Neuronal stem cell (in vitro differentiated cells): Measurements from ENCODE around the gene ALG9.

Experiments
- DNase-seq: peaks from one replicate; pipeline ENCODE4 v3.0.0-alpha.2; 2013; ENCODE audit warnings: low spot score
- H2AFZ ChIP-seq: one replicate; pipeline ENCODE4 v1.6.1; 2013; ENCODE audit warnings: mild to moderate bottlenecking, low read length, inconsistent platforms
- H2AK5ac ChIP-seq: 2 replicates; pipeline ENCODE4 v1.6.1; 2013; ENCODE audit warnings: low read depth, mild to moderate bottlenecking, inconsistent platforms, low read length, moderate library complexity, mixed read lengths
- H2BK120ac ChIP-seq: 2 replicates; pipeline ENCODE4 v1.6.1; 2013; ENCODE audit warnings: low read depth, mild to moderate bottlenecking, inconsistent platforms, low read length, moderate library complexity, mixed read lengths
- H2BK12ac ChIP-seq: one replicate; pipeline ENCODE4 v1.6.1; 2013; ENCODE audit warnings: low read length, inconsistent platforms
- H2BK15ac ChIP-seq: 2 replicates; pipeline ENCODE4 v1.6.1; 2013; ENCODE audit warnings: mild to moderate bottlenecking, low read length, inconsistent platforms, mixed read lengths
- H2BK5ac ChIP-seq: one replicate; pipeline ENCODE4 v1.6.1; 2013; ENCODE audit warnings: inconsistent platforms, mild to moderate bottlenecking, low read length, moderate library complexity
- H3K14ac ChIP-seq: one replicate; pipeline ENCODE4 v1.6.1; 2013; ENCODE audit warnings: low read length, inconsistent platforms
- H3K18ac ChIP-seq: 2 replicates; pipeline ENCODE4 v1.6.1; 2013; ENCODE audit warnings: low read length, inconsistent platforms
- H3K23ac ChIP-seq: 2 replicates; pipeline ENCODE4 v1.6.1; 2013; ENCODE audit warnings: low read depth, mild to moderate bottlenecking, mixed read lengths, low read length, inconsistent platforms; ENCODE audit not compliant: poor library complexity
- H3K27ac ChIP-seq: replicated peaks from 3 replicates; pipeline ENCODE4 v1.5.1; 2013; ENCODE audit warnings: low read length, inconsistent platforms
- H3K27me3 ChIP-seq, 3 experiments: 2 replicates each; pipeline ENCODE4 v1.6.1; 2013; ENCODE audit warnings: low read length in 3 of 3, mild to moderate bottlenecking in 2 of 3, inconsistent platforms in 1 of 3, low read depth in 1 of 3, mixed read lengths in 1 of 3, moderate library complexity in 1 of 3; ENCODE audit not compliant: control insufficient read depth in 3 of 3, insufficient read depth in 3 of 3
- H3K36me3 ChIP-seq, 2 donors: replicated peaks in 1 of 2; 2 replicates each; pipeline ENCODE4 v1.6.1; 2013; ENCODE audit warnings: low read length in 2 of 2; ENCODE audit not compliant: control insufficient read depth in 2 of 2, insufficient read depth in 2 of 2
- H3K4ac ChIP-seq: 2 replicates; pipeline ENCODE4 v1.6.1; 2013; ENCODE audit warnings: inconsistent platforms, mild to moderate bottlenecking, low read length, moderate library complexity
- H3K4me1 ChIP-seq, 2 donors: 1 replicate in 1 of 2; 2 replicates in 1 of 2; pipeline ENCODE4 v1.6.1; 2013; ENCODE audit warnings: low read length in 2 of 2, low read depth in 1 of 2; ENCODE audit not compliant: control insufficient read depth in 2 of 2, insufficient read depth in 1 of 2
- H3K4me2 ChIP-seq: one replicate; pipeline ENCODE4 v1.6.1; 2013; ENCODE audit warnings: mild to moderate bottlenecking, low read length, inconsistent platforms; ENCODE audit not compliant: insufficient read depth, poor library complexity, severe bottlenecking
- H3K4me3 ChIP-seq, 2 donors: 2 replicates each; pipeline ENCODE4 v1.5.1; 2013; ENCODE audit warnings: low read length in 2 of 2, mild to moderate bottlenecking in 2 of 2, inconsistent platforms in 1 of 2, moderate library complexity in 1 of 2
- H3K79me1 ChIP-seq: one replicate; pipeline ENCODE4 v1.6.1; 2013; ENCODE audit warnings: low read depth, mild to moderate bottlenecking, inconsistent platforms, low read length, moderate library complexity
- H3K9ac ChIP-seq: one replicate; pipeline ENCODE4 v1.6.1; 2013; ENCODE audit warnings: mild to moderate bottlenecking, low read depth, low read length, inconsistent platforms; ENCODE audit not compliant: poor library complexity
- H3K9me3 ChIP-seq, 2 donors: replicated peaks in 1 of 2; 2 replicates each; pipeline versions ENCODE3 to v1.6.1; 2013; ENCODE audit warnings: low read length in 2 of 2, mild to moderate bottlenecking in 2 of 2, inconsistent platforms in 1 of 2, low read depth in 1 of 2, mixed read lengths in 1 of 2, moderate library complexity in 1 of 2; ENCODE audit not compliant: control insufficient read depth in 2 of 2, insufficient read depth in 1 of 2
- H4K8ac ChIP-seq: one replicate; pipeline ENCODE4 v1.6.1; 2013; ENCODE audit warnings: low read depth, mild to moderate bottlenecking, inconsistent platforms, low read length, moderate library complexity
- H4K91ac ChIP-seq: one replicate; pipeline ENCODE4 v1.6.1; 2013; ENCODE audit warnings: low read length, low read depth, mild to moderate bottlenecking, inconsistent platforms; ENCODE audit not compliant: poor library complexity
- WGBS, 2 donors: extraction: QIAGEN DNeasy Blood & Tissue Kit; methylation state at CpG; one replicate each; pipeline ENCODE4 v1.1.7; 2013; ENCODE audit warnings: missing lambda C conversion rate in 2 of 2, mixed read lengths in 1 of 2; ENCODE audit not compliant: insufficient read length in 2 of 2, insufficient replicate concordance in 1 of 2; ENCODE audit errors: extremely low coverage in 2 of 2; 5-methylcytosine and 5-hydroxymethylcytosine counted together

Gene ALG9

DNA sequence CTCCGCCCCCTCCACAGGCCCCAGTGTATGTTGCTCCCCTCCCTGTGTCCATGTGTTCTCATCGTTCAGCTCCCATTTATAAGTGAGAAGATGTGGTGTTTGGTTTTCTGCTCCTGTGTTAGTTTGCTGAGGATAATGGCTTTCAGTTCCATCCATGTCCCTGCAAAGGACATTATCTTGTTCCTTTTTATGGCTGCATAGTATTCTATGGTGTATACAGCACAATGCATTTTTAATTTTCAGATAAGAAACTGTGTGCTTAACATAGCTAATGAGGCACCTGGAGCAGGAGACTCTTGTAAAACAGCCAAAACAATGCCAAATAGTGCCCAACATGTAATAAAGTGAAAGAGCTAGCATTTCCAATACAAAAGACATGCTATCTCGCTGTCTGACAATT lies 21.8 kb downstream of the ALG9 start:
- no peak overlapping the region for H3K4me3 ChIP-seq
- H3K4me2 ChIP-seq, result no peak overlapping the region
- DNase-seq, result no peak
- H2BK5ac ChIP-seq, result no peak overlapping the region
- no peak overlapping the region for H3K4ac ChIP-seq
- no peak overlapping the region for H4K91ac ChIP-seq
- no peaks in the 10 kb centered on the region for H3K27me3 ChIP-seq
- H3K9ac ChIP-seq, result no peak overlapping the region
- no peak overlapping the region for H2AK5ac ChIP-seq
- H2BK12ac ChIP-seq, result no peak overlapping the region
- H4K8ac ChIP-seq, result no peak overlapping the region
- no CpG with 5 or more reads among the region's 3 CpGs for WGBS, 2 donors
- H3K9me3 ChIP-seq, result no peaks in the 10 kb centered on the region
- no peak overlapping the region for H3K18ac ChIP-seq
- no peaks in the 10 kb centered on the region for H3K79me1 ChIP-seq
- H3K23ac ChIP-seq, result no peak overlapping the region
- no peak overlapping the region for H2BK120ac ChIP-seq
- H2AFZ ChIP-seq, result no peak overlapping the region
- no peak overlapping the region for H3K14ac ChIP-seq
- H2BK15ac ChIP-seq, result no peak overlapping the region
- H3K27ac ChIP-seq, result no peak overlapping the region
- peaks cover 0 to 11% of the 10 kb centered on the region in 2 donors for H3K4me1 ChIP-seq
- peaks cover 4 to 83% of the 10 kb centered on the region in 2 donors for H3K36me3 ChIP-seq

DNA sequence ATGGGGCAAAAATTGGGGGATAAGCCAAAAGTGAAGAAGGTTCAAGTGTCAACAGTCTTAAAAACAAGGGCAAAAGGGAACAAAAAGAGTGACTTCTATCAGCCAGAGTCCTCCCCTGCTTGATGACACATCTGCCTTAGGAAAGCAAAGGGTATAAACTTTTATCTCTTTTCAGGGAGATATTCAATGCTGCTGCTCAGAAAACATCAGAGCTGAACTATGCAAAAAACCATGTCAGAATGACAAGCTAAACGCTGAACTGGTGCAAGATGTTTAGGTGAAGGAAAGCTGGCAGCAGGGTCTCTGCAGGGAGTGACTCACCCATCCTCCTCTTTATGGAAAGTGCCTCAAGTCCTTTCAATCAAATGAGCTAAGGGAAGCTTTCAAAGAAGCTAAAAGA lies 24.7 kb downstream of the ALG9 start:
- Histone ChIP-seq H2AFZ (no peak overlapping the region), H3K4me3 (no peak overlapping the region), H2AK5ac (no peak overlapping the region), H3K36me3 (peaks cover 2 to 81% of the 10 kb centered on the region in 2 donors), H2BK12ac (no peak overlapping the region), H2BK15ac (no peak overlapping the region), H3K18ac (no peak overlapping the region), H3K4me2 (no peak overlapping the region), H4K91ac (no peak overlapping the region), H3K9ac (no peak overlapping the region), H3K27me3 (no peaks in the 10 kb centered on the region), H3K4me1 (peaks cover 0 to 11% of the 10 kb centered on the region in 2 donors), H3K9me3 (no peaks in the 10 kb centered on the region), H4K8ac (no peak overlapping the region), H2BK5ac (no peak overlapping the region), H2BK120ac (no peak overlapping the region), H3K14ac (no peak overlapping the region), H3K23ac (no peak overlapping the region), H3K79me1 (no peaks in the 10 kb centered on the region), H3K4ac (no peak overlapping the region), H3K27ac (no peak overlapping the region)
- no peak for DNase-seq
- no CpG with 5 or more reads among the region's 1 CpG for WGBS, 2 donors

DNA sequence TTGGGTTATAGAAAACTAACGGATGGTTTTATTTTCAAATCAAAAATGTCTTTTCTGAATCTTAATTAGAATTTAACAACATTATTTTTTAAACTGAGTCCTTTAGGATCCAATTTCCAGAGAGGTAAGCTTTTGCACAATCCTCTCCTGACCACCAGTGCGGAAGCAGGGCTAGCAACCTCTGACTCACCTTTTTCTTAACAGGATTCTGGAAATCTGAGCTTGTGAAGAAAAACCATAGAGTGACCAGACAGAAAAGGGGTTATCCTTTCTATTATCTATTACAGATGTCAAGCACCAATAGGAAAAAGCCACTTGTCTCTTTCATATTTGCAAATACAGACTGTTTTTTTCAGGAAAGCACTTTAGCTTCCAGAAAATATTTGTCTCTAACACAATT lies 25.3 kb downstream of the ALG9 start:
- no peaks in the 10 kb centered on the region for H3K9me3 ChIP-seq
- no CpG with 5 or more reads among the region's 2 CpGs for WGBS, 2 donors
- H3K9ac ChIP-seq, result no peak overlapping the region
- H2BK120ac ChIP-seq, result no peak overlapping the region
- H3K4ac ChIP-seq, result no peak overlapping the region
- H3K23ac ChIP-seq, result no peak overlapping the region
- H3K14ac ChIP-seq, result no peak overlapping the region
- no peak overlapping the region for H3K4me2 ChIP-seq
- no peak overlapping the region for H2BK5ac ChIP-seq
- H3K4me3 ChIP-seq, result no peak overlapping the region
- peaks cover 2 to 76% of the 10 kb centered on the region in 2 donors for H3K36me3 ChIP-seq
- no peak overlapping the region for H2AFZ ChIP-seq
- H2BK15ac ChIP-seq, result no peak overlapping the region
- peaks cover 0 to 14% of the 10 kb centered on the region in 2 donors for H3K4me1 ChIP-seq
- DNase-seq, result no peak
- no peak overlapping the region for H3K27ac ChIP-seq
- no peak overlapping the region for H2BK12ac ChIP-seq
- H4K91ac ChIP-seq, result no peak overlapping the region
- H2AK5ac ChIP-seq, result no peak overlapping the region
- no peak overlapping the region for H4K8ac ChIP-seq
- no peak overlapping the region for H3K18ac ChIP-seq
- no peaks in the 10 kb centered on the region for H3K79me1 ChIP-seq
- no peaks in the 10 kb centered on the region for H3K27me3 ChIP-seq

DNA sequence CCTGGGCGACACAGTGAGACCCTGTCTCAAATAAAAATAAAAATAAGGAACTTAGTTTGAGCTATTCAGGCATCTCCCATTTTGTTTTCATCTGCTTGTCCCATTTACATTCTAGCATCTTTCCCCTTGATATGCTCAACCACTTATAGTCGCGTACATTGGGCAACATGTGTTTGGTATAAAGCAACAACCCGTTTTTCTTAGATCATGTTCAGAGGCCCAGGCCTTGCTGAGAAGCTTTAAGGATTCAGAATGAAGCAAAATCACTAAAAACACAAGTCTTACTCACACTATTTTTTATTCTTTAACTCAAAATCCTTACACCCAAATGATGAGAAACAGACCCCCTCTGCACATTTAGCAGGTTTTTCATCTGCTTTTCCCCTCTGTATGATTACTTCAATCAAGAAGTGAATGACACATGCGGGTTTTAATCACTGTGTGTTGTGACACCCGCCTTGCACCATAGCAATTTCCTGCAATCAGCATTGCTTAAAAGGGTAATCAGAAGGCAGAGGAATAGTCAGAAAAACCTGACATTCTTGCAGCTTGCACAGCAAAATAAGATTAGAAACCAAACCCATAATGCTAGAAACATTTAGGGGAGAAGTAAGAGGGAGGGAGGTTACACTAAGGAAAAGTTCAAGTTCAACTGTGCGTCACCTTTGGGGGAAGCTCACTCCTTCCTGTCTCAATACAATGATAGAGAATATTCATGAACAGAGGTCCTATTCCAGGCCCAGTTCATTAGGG lies 25.9 kb downstream of the ALG9 start:
- H2BK12ac ChIP-seq, result no peak overlapping the region
- H3K27ac ChIP-seq, result no peak overlapping the region
- H4K91ac ChIP-seq, result no peak overlapping the region
- H3K14ac ChIP-seq, result no peak overlapping the region
- no peak overlapping the region for H2AK5ac ChIP-seq
- H2BK120ac ChIP-seq, result no peak overlapping the region
- no peak overlapping the region for H3K9ac ChIP-seq
- no peak overlapping the region for H3K23ac ChIP-seq
- peaks cover 2 to 72% of the 10 kb centered on the region in 2 donors for H3K36me3 ChIP-seq
- H2BK5ac ChIP-seq, result no peak overlapping the region
- no CpG with 5 or more reads among the region's 7 CpGs for WGBS, 2 donors
- H2BK15ac ChIP-seq, result no peak overlapping the region
- H3K9me3 ChIP-seq, result no peaks in the 10 kb centered on the region
- H3K18ac ChIP-seq, result no peak overlapping the region
- no peak overlapping the region for H3K4me2 ChIP-seq
- H3K4me3 ChIP-seq, result no peak overlapping the region
- H4K8ac ChIP-seq, result no peak overlapping the region
- H3K27me3 ChIP-seq, result no peaks in the 10 kb centered on the region
- H3K4me1 ChIP-seq, result peaks cover 0 to 14% of the 10 kb centered on the region in 2 donors
- DNase-seq, result no peak
- no peak overlapping the region for H2AFZ ChIP-seq
- H3K4ac ChIP-seq, result no peak overlapping the region
- no peaks in the 10 kb centered on the region for H3K79me1 ChIP-seq
